Karpas-422 (cell line): Measurements from ENCODE around the gene PDGFC. TPM values are rescaled to one million over a fixed set of nuclear protein-coding genes. Genes with fewer than 3 reads are reported as not detected.

Experiments
- DNase-seq: peaks from one replicate; pipeline ENCODE4 v3.0.0-alpha.2; 2015
- H2AFZ ChIP-seq: fragments of 200-600 bp; sonication (generic); 2 replicates; pipeline ENCODE4 v1.6.1; 2014; ENCODE audit warnings: antibody characterized with exemption, low read length, mixed read lengths
- H3K27ac ChIP-seq: fragments of 200-600 bp; sonication (generic); 2 replicates; pipeline ENCODE4 v1.5.1; 2014; ENCODE audit warnings: mild to moderate bottlenecking, low read length, moderate library complexity
- H3K27me3 ChIP-seq: fragments of 200-600 bp; sonication (generic); 2 replicates; pipeline ENCODE4 v1.6.1; 2014; ENCODE audit warnings: low read length, mixed read lengths
- H3K36me3 ChIP-seq: fragments of 200-600 bp; sonication (generic); 2 replicates; pipeline ENCODE4 v1.6.1; 2014; ENCODE audit warnings: low read length, mixed read lengths; ENCODE audit not compliant: insufficient read depth
- H3K4me1 ChIP-seq: fragments of 200-600 bp; sonication (generic); 2 replicates; pipeline ENCODE4 v1.6.1; 2014; ENCODE audit warnings: mild to moderate bottlenecking, low read length, mixed read lengths
- H3K4me2 ChIP-seq: fragments of 200-600 bp; sonication (generic); 2 replicates; pipeline ENCODE4 v1.6.1; 2014; ENCODE audit warnings: low read length, low read depth, mild to moderate bottlenecking; ENCODE audit not compliant: poor library complexity, severe bottlenecking
- H3K4me3 ChIP-seq: fragments of 200-600 bp; sonication (generic); 2 replicates; pipeline ENCODE4 v1.5.1; 2014; ENCODE audit warnings: mild to moderate bottlenecking, antibody characterized with exemption, low read length, mixed read lengths
- H3K79me2 ChIP-seq: fragments of 200-600 bp; sonication (generic); 2 replicates; pipeline ENCODE4 v1.6.1; 2014; ENCODE audit warnings: mild to moderate bottlenecking, low read length, mixed read lengths
- H3K9ac ChIP-seq: fragments of 200-600 bp; sonication (generic); 2 replicates; pipeline ENCODE4 v1.6.0; 2014; ENCODE audit warnings: low read length
- H3K9me2 ChIP-seq: fragments of 200-600 bp; sonication (generic), shearing (Covaris generic); replicated peaks from 2 replicates; pipeline ENCODE4 v1.6.0; 2014; ENCODE audit warnings: mild to moderate bottlenecking, low read length, moderate library complexity; ENCODE audit not compliant: insufficient read depth
- H3K9me3 ChIP-seq: fragments of 300-700, 200-600 bp; sonication (generic); 2 replicates; pipeline ENCODE4 v1.6.1; 2014; ENCODE audit warnings: low read length, mixed read lengths
- H4K20me1 ChIP-seq: fragments of 200-600 bp; sonication (generic); 2 replicates; pipeline ENCODE4 v1.6.1; 2014; ENCODE audit warnings: mild to moderate bottlenecking, antibody characterized with exemption, low read length, low read depth; ENCODE audit not compliant: insufficient read depth
- total RNA-seq: library from RNA; depleted of rRNA; stranded (reverse); fragments of >200 nt; shearing (Covaris generic); gene quantifications from 2 replicates; pipeline ENCODE4 v1.2.3, GENCODE V29; 2014; ENCODE audit warnings: low replicate concordance

Gene PDGFC
- total RNA-seq, 1 experiment from 2014 or later, result not detected

DNA sequence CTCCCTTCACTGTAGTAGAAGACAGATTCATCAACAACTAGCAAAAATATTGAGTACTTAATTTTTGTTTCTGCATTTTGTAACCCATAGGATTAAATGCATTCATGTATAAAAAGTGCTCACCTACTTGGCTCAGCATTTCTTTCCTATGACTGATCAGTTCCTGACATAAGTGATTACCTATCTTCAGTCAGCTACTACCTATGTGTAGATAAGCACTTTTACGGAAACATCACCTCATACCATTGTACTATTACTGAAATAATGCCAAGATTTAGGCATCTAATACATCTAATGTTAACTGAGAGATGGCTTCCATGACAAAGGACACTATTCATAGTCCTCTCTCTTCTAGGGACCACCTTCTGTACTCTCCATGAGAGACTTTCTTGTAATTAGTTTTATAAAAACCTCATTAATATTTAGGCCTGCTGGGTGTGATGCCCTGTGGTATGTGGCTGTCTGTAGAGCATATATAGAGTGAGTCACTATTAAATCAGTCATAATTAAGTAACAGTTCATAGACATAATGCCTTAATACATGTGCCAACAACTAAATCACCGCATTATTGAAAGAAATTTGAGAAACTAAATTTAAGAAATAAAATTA is 147.0 kb downstream of the PDGFC start:
- Histone ChIP-seq H3K4me2 (no peak overlapping the region), H2AFZ (no peak overlapping the region), H3K27me3 (no peaks in the 10 kb centered on the region), H3K27ac (no peak overlapping the region), H3K9ac (no peak overlapping the region), H3K4me1 (no peaks in the 10 kb centered on the region), H3K4me3 (no peak overlapping the region), H3K36me3 (no peaks in the 10 kb centered on the region), H3K9me3 (no peaks in the 10 kb centered on the region; the same call in 1 of the 2 replicates), H3K79me2 (no peaks in the 10 kb centered on the region), H4K20me1 (no peaks in the 10 kb centered on the region), H3K9me2 (0 out of 2 replicates have a peak, but pooled peaks cover 6% of the 10 kb centered on the region)
- no peak for DNase-seq

DNA sequence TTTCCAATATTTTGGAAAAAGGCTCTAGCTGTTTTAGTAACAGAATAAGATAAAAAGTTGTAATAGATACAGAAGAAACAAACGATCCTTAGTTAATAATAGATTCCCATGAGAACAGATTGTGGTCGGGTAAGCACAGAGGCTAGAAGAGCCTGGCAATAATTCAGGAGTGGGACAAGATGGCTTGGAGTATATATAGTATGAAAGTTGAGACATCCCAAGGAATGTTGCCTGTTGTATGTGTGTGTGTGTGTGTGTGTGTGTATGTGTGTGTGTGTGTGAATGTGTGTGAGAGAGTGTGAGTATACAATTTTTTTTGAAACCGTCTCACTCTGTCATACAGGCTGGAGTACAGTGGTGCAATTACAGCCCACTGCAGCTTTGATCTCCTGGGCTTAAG is 150.7 kb downstream of the PDGFC start:
- no peaks in the 10 kb centered on the region for H3K79me2 ChIP-seq
- DNase-seq, result no peak
- no peak overlapping the region for H3K9ac ChIP-seq
- H3K27me3 ChIP-seq, result no peaks in the 10 kb centered on the region
- no peak overlapping the region for H3K27ac ChIP-seq
- no peaks in the 10 kb centered on the region for H3K4me1 ChIP-seq
- H2AFZ ChIP-seq, result no peak overlapping the region
- H4K20me1 ChIP-seq, result no peaks in the 10 kb centered on the region
- peaks cover 4% of the 10 kb centered on the region; the same call in 1 of the 2 replicates for H3K9me2 ChIP-seq
- peaks cover under 1% of the 10 kb centered on the region for H3K9me3 ChIP-seq
- H3K36me3 ChIP-seq, result no peaks in the 10 kb centered on the region
- no peak overlapping the region for H3K4me3 ChIP-seq
- no peak overlapping the region for H3K4me2 ChIP-seq

GRCh38 chr4:156816360-156816755 is 155.2 kb downstream of the PDGFC start:
- H3K9me3 ChIP-seq, result peaks cover 3% of the 10 kb centered on the region; the same call in 1 of the 2 replicates
- no peaks in the 10 kb centered on the region; the same call in 1 of the 2 replicates for H3K27me3 ChIP-seq
- no peaks in the 10 kb centered on the region for H3K4me1 ChIP-seq
- no peaks in the 10 kb centered on the region for H3K36me3 ChIP-seq
- H3K9ac ChIP-seq, result no peak overlapping the region
- H4K20me1 ChIP-seq, result no peaks in the 10 kb centered on the region
- no peak overlapping the region for H3K4me3 ChIP-seq
- H3K4me2 ChIP-seq, result no peak overlapping the region
- H3K9me2 ChIP-seq, result peaks cover 4% of the 10 kb centered on the region; the same call in 1 of the 2 replicates
- H2AFZ ChIP-seq, result no peak overlapping the region
- no peak overlapping the region for H3K27ac ChIP-seq
- no peak for DNase-seq
- no peaks in the 10 kb centered on the region for H3K79me2 ChIP-seq

GRCh38 chr4:156815717-156816359 is 155.8 kb downstream of the PDGFC start:
- Histone ChIP-seq H3K4me2 (no peak overlapping the region), H2AFZ (no peak overlapping the region), H3K4me1 (no peaks in the 10 kb centered on the region), H3K27me3 (no peaks in the 10 kb centered on the region; the same call in 1 of the 2 replicates), H3K9ac (no peak overlapping the region), H3K9me3 (peaks cover 3% of the 10 kb centered on the region; the same call in 1 of the 2 replicates), H4K20me1 (no peaks in the 10 kb centered on the region), H3K27ac (no peak overlapping the region), H3K4me3 (no peak overlapping the region), H3K36me3 (no peaks in the 10 kb centered on the region), H3K79me2 (no peaks in the 10 kb centered on the region), H3K9me2 (peaks cover 4% of the 10 kb centered on the region; the same call in 1 of the 2 replicates)
- DNase-seq, result no peak

GRCh38 chr4:156811963-156812362 is 159.6 kb downstream of the PDGFC start:
- H2AFZ ChIP-seq, result no peak overlapping the region
- no peaks in the 10 kb centered on the region for H3K36me3 ChIP-seq
- H3K9ac ChIP-seq, result no peak overlapping the region
- no peak overlapping the region for H3K4me2 ChIP-seq
- H3K27ac ChIP-seq, result no peak overlapping the region
- H4K20me1 ChIP-seq, result no peaks in the 10 kb centered on the region
- no peaks in the 10 kb centered on the region for H3K79me2 ChIP-seq
- no peak overlapping the region for H3K4me3 ChIP-seq
- no peaks in the 10 kb centered on the region; the same call in 1 of the 2 replicates for H3K27me3 ChIP-seq
- H3K9me2 ChIP-seq, result no peaks in the 10 kb centered on the region; the same call in 1 of the 2 replicates
- no peaks in the 10 kb centered on the region for H3K4me1 ChIP-seq
- DNase-seq, result no peak
- peaks cover 3% of the 10 kb centered on the region; the same call in 1 of the 2 replicates for H3K9me3 ChIP-seq

GRCh38 chr4:156811286-156811685 is 160.3 kb downstream of the PDGFC start:
- H3K36me3 ChIP-seq, result no peaks in the 10 kb centered on the region
- H3K27ac ChIP-seq, result no peak overlapping the region
- no peaks in the 10 kb centered on the region; the same call in 1 of the 2 replicates for H3K9me2 ChIP-seq
- no peaks in the 10 kb centered on the region; the same call in 1 of the 2 replicates for H3K27me3 ChIP-seq
- no peaks in the 10 kb centered on the region for H3K79me2 ChIP-seq
- no peak for DNase-seq
- no peak overlapping the region for H3K9ac ChIP-seq
- no peak overlapping the region for H3K4me2 ChIP-seq
- H3K4me3 ChIP-seq, result no peak overlapping the region
- peaks cover 3% of the 10 kb centered on the region; the same call in 1 of the 2 replicates for H3K9me3 ChIP-seq
- H4K20me1 ChIP-seq, result no peaks in the 10 kb centered on the region
- H2AFZ ChIP-seq, result no peak overlapping the region
- no peaks in the 10 kb centered on the region for H3K4me1 ChIP-seq

DNA sequence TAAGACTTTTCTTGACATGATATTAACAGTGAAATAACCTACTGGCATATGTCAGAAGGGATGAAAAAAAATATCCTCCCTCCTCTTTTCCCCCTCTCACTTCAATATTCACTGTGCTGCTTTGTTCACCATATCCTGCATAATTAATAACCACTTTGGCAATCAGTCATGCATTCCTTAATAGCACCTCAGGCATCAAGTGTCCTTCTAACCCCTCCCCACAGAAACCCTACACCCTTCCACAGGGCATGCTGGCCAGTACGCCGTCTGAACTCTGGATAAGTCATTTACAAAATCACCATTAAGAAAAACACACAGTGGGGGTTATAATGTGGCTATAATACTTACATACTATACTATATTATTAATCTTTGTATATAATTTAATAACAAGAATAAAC is 165.9 kb downstream of the PDGFC start:
- no peaks in the 10 kb centered on the region for H3K79me2 ChIP-seq
- H3K9me3 ChIP-seq, result peaks cover 7% of the 10 kb centered on the region; the same call in 1 of the 2 replicates
- H2AFZ ChIP-seq, result no peak overlapping the region
- H4K20me1 ChIP-seq, result no peaks in the 10 kb centered on the region
- no peaks in the 10 kb centered on the region for H3K27me3 ChIP-seq
- no peak overlapping the region for H3K4me3 ChIP-seq
- H3K4me1 ChIP-seq, result no peaks in the 10 kb centered on the region
- H3K9me2 ChIP-seq, result no peaks in the 10 kb centered on the region; the same call in 1 of the 2 replicates
- H3K4me2 ChIP-seq, result no peak overlapping the region
- DNase-seq, result no peak
- H3K36me3 ChIP-seq, result no peaks in the 10 kb centered on the region
- no peak overlapping the region for H3K27ac ChIP-seq
- H3K9ac ChIP-seq, result no peak overlapping the region

DNA sequence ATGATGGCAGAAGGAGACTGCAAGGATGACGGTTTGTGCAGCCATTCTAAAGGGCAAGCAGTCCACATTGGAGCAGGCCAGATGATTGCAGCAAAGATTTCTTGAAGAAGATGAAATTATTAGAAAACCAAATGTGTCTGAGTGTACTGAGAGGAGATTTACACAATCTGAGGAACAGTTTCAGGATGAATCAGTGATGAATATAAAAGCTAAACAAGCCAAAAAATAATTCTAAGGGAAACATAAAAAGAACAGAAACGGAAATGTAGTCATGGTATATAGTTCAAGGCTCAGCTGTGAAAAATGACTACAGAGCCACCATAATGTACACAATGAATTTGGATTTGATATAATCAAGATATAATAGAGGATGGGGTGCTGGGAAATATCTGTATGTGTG is 168.5 kb downstream of the PDGFC start:
- DNase-seq, result no peak

More for the DNA sequence above, 168.5 kb downstream of the PDGFC start:
- H4K20me1 ChIP-seq, result no peaks in the 10 kb centered on the region
- no peak overlapping the region for H2AFZ ChIP-seq
- no peak overlapping the region for H3K4me2 ChIP-seq
- H3K9me2 ChIP-seq, result no peaks in the 10 kb centered on the region; the same call in 1 of the 2 replicates
- no peaks in the 10 kb centered on the region for H3K36me3 ChIP-seq
- no peaks in the 10 kb centered on the region for H3K79me2 ChIP-seq
- no peaks in the 10 kb centered on the region for H3K4me1 ChIP-seq
- H3K9me3 ChIP-seq, result peaks cover 7% of the 10 kb centered on the region; the same call in 1 of the 2 replicates
- H3K27ac ChIP-seq, result no peak overlapping the region
- no peak overlapping the region for H3K4me3 ChIP-seq
- H3K9ac ChIP-seq, result no peak overlapping the region
- no peaks in the 10 kb centered on the region for H3K27me3 ChIP-seq
